ENCODE measurements around the gene TMEM72.

Gene TMEM72

DNA sequence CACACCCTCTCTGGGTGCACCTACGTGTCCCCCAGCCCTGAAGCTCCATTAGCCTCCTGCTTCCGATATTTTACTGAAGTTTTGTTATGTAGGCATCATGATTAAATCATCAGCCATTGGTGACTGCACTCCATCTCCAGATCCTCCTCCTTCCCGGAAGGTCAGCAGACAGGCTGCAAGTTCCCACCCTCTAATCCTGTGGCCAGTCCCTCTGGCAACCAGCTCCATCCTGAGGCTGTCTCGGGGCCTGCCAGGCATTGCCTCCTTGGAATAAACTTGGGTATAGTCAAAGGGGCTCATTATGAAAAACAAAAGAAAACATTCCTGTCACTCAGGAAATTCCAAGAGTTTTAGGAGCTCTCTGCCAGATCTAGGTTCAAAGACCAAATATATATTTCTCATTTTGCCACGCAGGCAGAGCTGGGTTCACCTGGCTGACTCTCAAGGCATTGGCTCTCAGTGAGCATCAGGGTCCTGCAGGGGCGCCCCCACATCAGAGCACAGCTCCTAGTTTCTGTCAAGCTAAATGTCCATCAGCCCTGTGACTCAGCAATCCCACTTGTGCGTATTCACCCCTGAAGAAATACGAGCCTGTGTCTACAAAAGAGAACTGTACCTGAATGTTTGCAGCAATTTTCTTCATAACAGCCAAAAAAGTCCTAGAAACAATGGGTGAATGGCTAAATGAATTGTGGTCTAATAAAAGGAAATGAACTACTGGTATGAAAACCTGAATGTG is 27.4 kb upstream of the TMEM72 start:
- peaks cover 6 to 7% of the 10 kb centered on the region in 2 experiments for H3K4me1 ChIP-seq (ENCODE audit: control insufficient read depth in 1 of 2, insufficient read depth in 1 of 2, low read depth in 1 of 2, low read length in 1 of 2)
- peaks cover 57% of the 10 kb centered on the region for H3K27me3 ChIP-seq
- H3K4me3 ChIP-seq (ENCODE audit: low read depth in 1 of 2, low read length in 1 of 2) = no peak overlapping the region
- H3K9me3 ChIP-seq = no peaks in the 10 kb centered on the region
- TF ChIP-seq, protein P1, sequence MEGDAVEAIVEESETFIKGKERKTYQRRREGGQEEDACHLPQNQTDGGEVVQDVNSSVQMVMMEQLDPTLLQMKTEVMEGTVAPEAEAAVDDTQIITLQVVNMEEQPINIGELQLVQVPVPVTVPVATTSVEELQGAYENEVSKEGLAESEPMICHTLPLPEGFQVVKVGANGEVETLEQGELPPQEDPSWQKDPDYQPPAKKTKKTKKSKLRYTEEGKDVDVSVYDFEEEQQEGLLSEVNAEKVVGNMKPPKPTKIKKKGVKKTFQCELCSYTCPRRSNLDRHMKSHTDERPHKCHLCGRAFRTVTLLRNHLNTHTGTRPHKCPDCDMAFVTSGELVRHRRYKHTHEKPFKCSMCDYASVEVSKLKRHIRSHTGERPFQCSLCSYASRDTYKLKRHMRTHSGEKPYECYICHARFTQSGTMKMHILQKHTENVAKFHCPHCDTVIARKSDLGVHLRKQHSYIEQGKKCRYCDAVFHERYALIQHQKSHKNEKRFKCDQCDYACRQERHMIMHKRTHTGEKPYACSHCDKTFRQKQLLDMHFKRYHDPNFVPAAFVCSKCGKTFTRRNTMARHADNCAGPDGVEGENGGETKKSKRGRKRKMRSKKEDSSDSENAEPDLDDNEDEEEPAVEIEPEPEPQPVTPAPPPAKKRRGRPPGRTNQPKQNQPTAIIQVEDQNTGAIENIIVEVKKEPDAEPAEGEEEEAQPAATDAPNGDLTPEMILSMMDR (IDR thresholded peaks at IDR 0.05) = no peak
- no peaks in the 10 kb centered on the region for H3K36me3 ChIP-seq
- H3K27ac ChIP-seq = no peak overlapping the region

- Histone ChIP-seq H3K36me3 (no peaks in the 10 kb centered on the region), H3K9me3 (no peaks in the 10 kb centered on the region), H3K27me3 (peaks cover 38% of the 10 kb centered on the region), H3K27ac (no peak overlapping the region), H3K4me1 (ENCODE audit: control insufficient read depth in 1 of 2, insufficient read depth in 1 of 2, low read depth in 1 of 2, low read length in 1 of 2) (no peaks in the 10 kb centered on the region), H3K4me3 (ENCODE audit: low read depth in 1 of 2, low read length in 1 of 2) (no peak overlapping the region)
- TF ChIP-seq, protein P1 (IDR thresholded peaks at IDR 0.05) = no peak
Measured at GRCh38 chr10:44885710-44886109, 25.4 kb upstream of the TMEM72 start.

DNA sequence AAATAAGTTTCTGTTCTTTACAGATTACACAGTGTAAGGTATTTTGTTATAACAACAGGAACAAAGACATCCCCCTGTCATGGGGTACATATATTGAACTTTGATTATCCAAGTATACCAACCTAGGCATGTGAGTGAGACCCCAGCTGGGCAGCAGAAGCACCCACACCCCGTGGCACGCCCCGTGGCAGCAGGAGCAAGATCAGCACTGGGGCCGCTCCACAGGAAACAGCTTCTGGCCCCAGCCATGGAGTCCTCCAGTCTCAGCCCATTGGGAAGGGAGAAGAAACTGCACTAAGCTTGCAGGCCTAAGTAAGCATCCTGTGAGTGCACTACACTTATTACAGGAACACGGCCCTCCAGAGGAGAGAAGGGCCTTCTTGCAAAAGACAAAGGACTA is 24.2 kb upstream of the TMEM72 start:
- no peaks in the 10 kb centered on the region for H3K4me1 ChIP-seq (ENCODE audit: control insufficient read depth in 1 of 2, insufficient read depth in 1 of 2, low read depth in 1 of 2, low read length in 1 of 2)
- H3K9me3 ChIP-seq = no peaks in the 10 kb centered on the region
- peaks cover 25% of the 10 kb centered on the region for H3K27me3 ChIP-seq
- no peak overlapping the region for H3K27ac ChIP-seq
- H3K36me3 ChIP-seq = no peaks in the 10 kb centered on the region
- H3K4me3 ChIP-seq (ENCODE audit: low read depth in 1 of 2, low read length in 1 of 2) = no peak overlapping the region
- TF ChIP-seq, protein P1 (IDR thresholded peaks at IDR 0.05) = no peak

- no peaks in the 10 kb centered on the region for H3K4me1 ChIP-seq (ENCODE audit: control insufficient read depth in 1 of 2, insufficient read depth in 1 of 2, low read depth in 1 of 2, low read length in 1 of 2)
- no peaks in the 10 kb centered on the region for H3K9me3 ChIP-seq
- no peak overlapping the region for H3K27ac ChIP-seq
- H3K27me3 ChIP-seq = peaks cover 6% of the 10 kb centered on the region
- TF ChIP-seq, protein P1 (IDR thresholded peaks at IDR 0.05) = no peak
- H3K36me3 ChIP-seq = no peaks in the 10 kb centered on the region
- H3K4me3 ChIP-seq (ENCODE audit: low read depth in 1 of 2, low read length in 1 of 2) = no peak overlapping the region
Measured at GRCh38 chr10:44888886-44889285, 22.3 kb upstream of the TMEM72 start.

DNA sequence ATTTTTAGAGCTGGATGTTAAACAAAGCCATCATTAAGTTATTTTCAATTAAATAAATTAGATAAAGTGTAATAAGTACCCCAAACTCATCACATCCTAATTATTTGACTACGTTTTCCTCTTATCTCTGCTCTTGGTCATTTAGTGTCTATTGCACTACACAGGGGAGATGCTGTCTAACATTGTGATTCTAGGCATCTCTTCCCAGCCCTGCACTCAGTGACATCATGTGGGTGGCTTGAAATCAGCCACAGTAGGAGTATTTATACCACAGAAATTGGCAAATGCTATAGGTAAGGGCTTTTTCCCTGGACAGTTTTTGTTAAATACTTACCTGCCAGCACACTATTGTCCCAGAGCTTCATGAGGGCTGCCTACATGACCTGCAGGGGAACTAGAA is 21.3 kb upstream of the TMEM72 start:
- no peaks in the 10 kb centered on the region for H3K4me1 ChIP-seq (ENCODE audit: control insufficient read depth in 1 of 2, insufficient read depth in 1 of 2, low read depth in 1 of 2, low read length in 1 of 2)
- H3K27ac ChIP-seq = no peak overlapping the region
- no peaks in the 10 kb centered on the region for H3K36me3 ChIP-seq
- H3K27me3 ChIP-seq = no peaks in the 10 kb centered on the region
- no peak overlapping the region for H3K4me3 ChIP-seq (ENCODE audit: low read depth in 1 of 2, low read length in 1 of 2)
- H3K9me3 ChIP-seq = no peaks in the 10 kb centered on the region
- TF ChIP-seq, protein P1 (IDR thresholded peaks at IDR 0.05) = no peak
